Kidney (tissue), 14 donors: ENCODE data around the gene SS18L1. TPM values are rescaled to one million over a fixed set of nuclear protein-coding genes. Genes with fewer than 3 reads are reported as not detected.

Experiments used
- DNase-seq, 5 donors: peaks; one replicate each; pipeline ENCODE4 v3.0.0-alpha.2; 2013 to 2020
- FAIRE-seq: peaks from 2 replicates; lab custom pipeline; 2012; peaks lifted over from hg19 to GRCh38; lab: Jason Lieb, UNC
- H3K27ac ChIP-seq, 2 donors: one replicate each; pipeline ENCODE4 v1.7.0; 2013; ENCODE audit warnings: low read depth in 2 of 2, low read length in 2 of 2, inconsistent platforms in 1 of 2
- H3K27me3 ChIP-seq: one replicate; pipeline ENCODE4 v1.7.1; 2013; ENCODE audit warnings: low read length, inconsistent platforms; ENCODE audit not compliant: control insufficient read depth, insufficient read depth
- H3K36me3 ChIP-seq, 3 donors: one replicate each; pipeline versions ENCODE4 v1.7.0 to v1.7.1; 2013; ENCODE audit warnings: low read length in 3 of 3, control low read depth in 1 of 3, inconsistent platforms in 1 of 3; ENCODE audit not compliant: insufficient read depth in 3 of 3, control insufficient read depth in 2 of 3
- H3K4me1 ChIP-seq, 3 donors: one replicate each; pipeline versions ENCODE4 v1.7.0 to v1.7.1; 2013; ENCODE audit warnings: low read length in 3 of 3, inconsistent platforms in 1 of 3, low read depth in 1 of 3; ENCODE audit not compliant: control insufficient read depth in 2 of 3, insufficient read depth in 2 of 3
- H3K4me3 ChIP-seq, 3 donors: one replicate each; pipeline versions ENCODE4 v1.7.0 to v1.8.1; 2013; ENCODE audit warnings: low read length in 3 of 3, control low read depth in 1 of 3, inconsistent platforms in 1 of 3
- H3K9ac ChIP-seq, 3 donors: one replicate each; pipeline versions ENCODE4 v1.7.0 to v1.7.1; 2013; ENCODE audit warnings: low read length in 3 of 3, control low read depth in 1 of 3, inconsistent platforms in 1 of 3
- H3K9me3 ChIP-seq, 3 donors: one replicate each; pipeline versions ENCODE4 v1.7.0 to v1.7.1; 2013; ENCODE audit warnings: low read length in 3 of 3, control low read depth in 1 of 3, inconsistent platforms in 1 of 3; ENCODE audit not compliant: control insufficient read depth in 2 of 3, insufficient read depth in 1 of 3
- CTCF ChIP-seq: IDR thresholded peaks from 3 replicates; pipeline ENCODE4 v1.5.1; 2012; ENCODE audit warnings: mild to moderate bottlenecking, moderate library complexity, borderline replicate concordance; ENCODE audit not compliant: insufficient read depth; ENCODE audit errors: extremely low read depth
- intact Hi-C: fragments of 100-400 bp; cut with DNase I; formaldehyde crosslinking; loops from one replicate; pipeline ENCODE4 v1.11.1; 2022
- polyA plus RNA-seq: library from polyadenylated mRNA; stranded (reverse); fragments of 350-450 nt; fragmentation: Illumina TruSeq; extraction: RNeasy Lipid Tissue Mini Kit (QIAGEN cat#74804); gene quantifications from one replicate; pipeline ENCODE4 v1.2.3, GENCODE V29; 2014; ENCODE audit warnings: low read depth, low replicate concordance; ENCODE audit not compliant: insufficient read depth
- total RNA-seq: library from RNA; stranded (reverse); fragmentation: NEBNext Ultra II Directional; extraction: Animal tissue kit (Norgen Biotek cat#: 25700); gene quantifications from one replicate; pipeline ENCODE4 v1.2.1, GENCODE V29; 2021
- donor health status: control.
- donor health status: control.
- donor health status: control.
- donor health status: control.
- donor health status: control.
- donor health status: DM: yes; HTN: yes; CAD: no.
- donor health status: Normal renal cell carcinoma (clear cell type).

Gene SS18L1
- total and polyA plus RNA-seq, 2 donors from 2014 or later: 6.5 to 12.0 TPM

GRCh38 chr20:62217913-62218773 is 74.6 kb downstream of the SS18L1 start:
- no peak overlapping the region for H3K4me3 ChIP-seq
- no peak overlapping the region for H3K9ac ChIP-seq
- no peaks in the 10 kb centered on the region for H3K9me3 ChIP-seq
- no peak for DNase-seq
- no peaks in the 10 kb centered on the region for H3K36me3 ChIP-seq
- intact Hi-C loops: no loop called here
- H3K4me1 ChIP-seq: peaks cover 0 to 9% (median 0%) of the 10 kb centered on the region in 3 donors
- FAIRE-seq: no peak
- H3K27me3 ChIP-seq: peaks cover 24% of the 10 kb centered on the region
- TF ChIP-seq CTCF: no peak
- H3K27ac ChIP-seq: no peak overlapping the region

GRCh38 chr20:62219101-62219991 is 75.8 kb downstream of the SS18L1 start:
- Histone ChIP-seq H3K4me1 (peaks cover 0 to 9% (median 0%) of the 10 kb centered on the region in 3 donors), H3K27ac (no peak overlapping the region), H3K9me3 (no peaks in the 10 kb centered on the region), H3K27me3 (peaks cover 24% of the 10 kb centered on the region), H3K4me3 (no peak overlapping the region), H3K9ac (no peak overlapping the region), H3K36me3 (no peaks in the 10 kb centered on the region)
- intact Hi-C loops: no loop called here
- no peak for FAIRE-seq
- DNase-seq: no peak
- TF ChIP-seq CTCF: no peak

GRCh38 chr20:62219992-62220665 is 76.6 kb downstream of the SS18L1 start, which contains the start of gene HRH3:
Gene HRH3 (minus strand): TSS chr20:62220278. CDS start chr20:62219970, 308 bp downstream.
- FAIRE-seq: no peak
- Histone ChIP-seq H3K27me3 (peaks cover 23% of the 10 kb centered on the region), H3K4me3 (no peak within 1 kb of the TSS), H3K36me3 (no peaks in the 10 kb centered on the region), H3K27ac (no peak within 1 kb of the TSS), H3K9me3 (no peaks in the 10 kb centered on the region), H3K9ac (no peak within 1 kb of the TSS), H3K4me1 (peaks cover 0 to 9% (median 0%) of the 10 kb centered on the region in 3 donors)
- DNase-seq: peak in 4 of 5 donors; percentile 61 to 88 (median 85)
- intact Hi-C loops: no loop called here
- TF ChIP-seq CTCF: no peak
